IMR-90 (cell line): ENCODE results near the gene EPB41L5. TPM values are rescaled to one million over a fixed set of nuclear protein-coding genes. Genes with fewer than 3 reads are reported as not detected.
A peak's percentile ranks its signal among the peaks of the same experiment; 100 is the strongest.

ENCODE experiments used
- ATAC-seq: fragments of 200-7000 bp; cut with Tn5 transposase; 2 replicates; pipeline ENCODE4 v1.9.1; 2020; ENCODE audit warnings: low read depth, mild to moderate bottlenecking, moderate library complexity
- BruUV-seq: library from RNA; stranded (reverse); fragments of 400-500 nt; replicated peaks from 2 replicates; lab custom pipeline; 2021; lab: Mats Ljungman, UMichigan
- CTCF ChIA-PET: fragments of 300-600 bp; formaldehyde crosslinking; extraction: SDS; loops from one replicate; lab custom pipeline; 2021; ENCODE audit warnings: antibody characterized with exemption; lab: Yijun Ruan, JAX
- POLR2A ChIA-PET: fragments of 300-600 bp; sonication (Branson Sonifier 250); formaldehyde crosslinking; loops from one replicate; lab custom pipeline; 2022; ENCODE audit warnings: antibody characterized with exemption; ENCODE audit not compliant: unreplicated experiment; lab: Charles Lee
- DNase-seq: peaks from one replicate; pipeline ENCODE4 v3.0.0; 2013
- H2AFZ ChIP-seq: replicated peaks from 2 replicates; pipeline ENCODE3; 2013; ENCODE audit warnings: low read length, mild to moderate bottlenecking; ENCODE audit not compliant: poor library complexity
- H2AK5ac ChIP-seq: 2 replicates; pipeline ENCODE4 v1.6.1; 2013; ENCODE audit warnings: low read depth, low read length, inconsistent platforms
- H2AK9ac ChIP-seq: replicated peaks from 2 replicates; pipeline ENCODE3; 2013; ENCODE audit warnings: mild to moderate bottlenecking, low read depth, low read length, moderate library complexity; ENCODE audit not compliant: poor library complexity
- H2BK120ac ChIP-seq: 2 replicates; pipeline ENCODE4 v1.6.1; 2013; ENCODE audit warnings: low read depth, low read length, inconsistent platforms
- H2BK15ac ChIP-seq: 3 replicates; pipeline ENCODE4 v1.6.1; 2013; ENCODE audit warnings: low read depth, low read length, inconsistent platforms
- H2BK20ac ChIP-seq: 2 replicates; pipeline ENCODE4 v1.6.1; 2013; ENCODE audit warnings: low read depth, mild to moderate bottlenecking, inconsistent platforms, low read length, moderate library complexity
- H2BK5ac ChIP-seq: 2 replicates; pipeline ENCODE4 v1.6.1; 2013; ENCODE audit warnings: mild to moderate bottlenecking, low read depth, low read length, inconsistent platforms; ENCODE audit not compliant: poor library complexity, severe bottlenecking
- H3K14ac ChIP-seq: replicated peaks from 2 replicates; pipeline ENCODE4 v1.6.1; 2013; ENCODE audit warnings: low read depth, low read length, inconsistent platforms
- H3K18ac ChIP-seq: 2 replicates; pipeline ENCODE4 v1.6.1; 2013; ENCODE audit warnings: low read depth, low read length, control low read depth
- H3K23ac ChIP-seq: 2 replicates; pipeline ENCODE4 v1.6.1; 2013; ENCODE audit warnings: low read depth, low read length, inconsistent platforms
- H3K27ac ChIP-seq: 2 replicates; pipeline ENCODE4 v1.5.1; 2013; ENCODE audit warnings: mild to moderate bottlenecking, control low read depth, low read length; ENCODE audit not compliant: insufficient read depth
- H3K27me3 ChIP-seq: 2 replicates; pipeline ENCODE4 v1.6.1; 2013; ENCODE audit warnings: low read length; ENCODE audit not compliant: control insufficient read depth, insufficient read depth
- H3K36me3 ChIP-seq: 2 replicates; pipeline ENCODE4 v1.6.1; 2013; ENCODE audit warnings: low read length, mixed read lengths; ENCODE audit not compliant: control insufficient read depth, insufficient read depth
- H3K4ac ChIP-seq: 2 replicates; pipeline ENCODE4 v1.6.1; 2013; ENCODE audit warnings: low read depth, low read length, inconsistent platforms
- H3K4me1 ChIP-seq: 2 replicates; pipeline ENCODE4 v1.6.1; 2013; ENCODE audit warnings: low read length, mixed read lengths; ENCODE audit not compliant: control insufficient read depth, insufficient read depth
- H3K4me2 ChIP-seq: 2 replicates; pipeline ENCODE4 v1.6.1; 2013; ENCODE audit warnings: low read depth, mild to moderate bottlenecking, control low read depth, low read length, moderate library complexity
- H3K4me3 ChIP-seq: 2 replicates; pipeline ENCODE4 v1.5.1; 2013; ENCODE audit warnings: low read depth, mild to moderate bottlenecking, control low read depth, low read length, moderate library complexity; ENCODE audit not compliant: insufficient read depth
- H3K56ac ChIP-seq: 2 replicates; pipeline ENCODE4 v1.6.1; 2013; ENCODE audit warnings: low read length, inconsistent platforms; ENCODE audit not compliant: insufficient read depth; ENCODE audit errors: extremely low read depth
- H3K79me1 ChIP-seq, 2 experiments: 2 replicates each; pipeline ENCODE4 v1.6.1; 2013; ENCODE audit warnings: low read length in 2 of 2, inconsistent platforms in 1 of 2, low read depth in 1 of 2
- H3K9ac ChIP-seq: 2 replicates; pipeline ENCODE4 v1.6.1; 2013; ENCODE audit warnings: low read depth, low read length, control low read depth
- H3K9me1 ChIP-seq: 2 replicates; pipeline ENCODE4 v1.6.1; 2013; ENCODE audit warnings: low read length, inconsistent platforms; ENCODE audit not compliant: insufficient read depth
- H3K9me3 ChIP-seq: 2 replicates; pipeline ENCODE4 v1.6.1; 2013; ENCODE audit warnings: low read length; ENCODE audit not compliant: control insufficient read depth, insufficient read depth
- H4K20me1 ChIP-seq: 2 replicates; pipeline ENCODE4 v1.6.1; 2013; ENCODE audit warnings: low read length, inconsistent platforms; ENCODE audit not compliant: insufficient read depth
- H4K5ac ChIP-seq: 2 replicates; pipeline ENCODE4 v1.6.1; 2013; ENCODE audit warnings: mild to moderate bottlenecking, low read depth, low read length, control low read depth
- H4K8ac ChIP-seq, 2 experiments: 2 replicates each; pipeline ENCODE4 v1.6.1; 2013; ENCODE audit warnings: low read depth in 2 of 2, low read length in 2 of 2, control low read depth in 1 of 2, inconsistent platforms in 1 of 2
- H4K91ac ChIP-seq: 2 replicates; pipeline ENCODE4 v1.6.1; 2013; ENCODE audit warnings: low read depth, low read length, inconsistent platforms; ENCODE audit not compliant: insufficient read depth
- BHLHE40 ChIP-seq: fragments of 150-350 bp; IDR thresholded peaks from 2 replicates; pipeline ENCODE4 v1.6.1; 2016; ENCODE audit warnings: mild to moderate bottlenecking, low read depth, low read length
- CEBPB ChIP-seq: IDR thresholded peaks from 2 replicates; pipeline ENCODE4 v1.6.1; 2012; ENCODE audit warnings: low read depth, low read length, improper control_type of control experiment
- CHD1 ChIP-seq: IDR thresholded peaks from 2 replicates; pipeline ENCODE4 v1.6.1; 2012; ENCODE audit warnings: low read depth, low read length, improper control_type of control experiment
- FOS ChIP-seq: fragments of 150-350 bp; IDR thresholded peaks from 2 replicates; pipeline ENCODE4 v1.6.1; 2016; ENCODE audit warnings: low read depth, low read length
- MAFK ChIP-seq: IDR thresholded peaks from 2 replicates; pipeline ENCODE4 v1.6.1; 2012; ENCODE audit warnings: low read depth, low read length, improper control_type of control experiment
- MAZ ChIP-seq: IDR thresholded peaks from 2 replicates; pipeline ENCODE4 v1.6.1; 2012; ENCODE audit warnings: low read depth, mild to moderate bottlenecking, low read length, improper control_type of control experiment, moderate library complexity, borderline replicate concordance
- MXI1 ChIP-seq: IDR thresholded peaks from 2 replicates; pipeline ENCODE4 v1.6.1; 2012; ENCODE audit warnings: low read depth, mild to moderate bottlenecking, low read length, moderate library complexity, borderline replicate concordance
- NFE2L2 ChIP-seq: fragments of 150-350 bp; IDR thresholded peaks from 2 replicates; pipeline ENCODE4 v1.6.1; 2016; ENCODE audit warnings: low read depth, mild to moderate bottlenecking, low read length
- POLR2A ChIP-seq: IDR thresholded peaks from 2 replicates; pipeline ENCODE4 v1.6.1; 2012; ENCODE audit warnings: mild to moderate bottlenecking, low read depth, low read length
- RAD21 ChIP-seq: IDR thresholded peaks from 2 replicates; pipeline ENCODE4 v1.6.1; 2012; ENCODE audit warnings: low read length, improper control_type of control experiment
- RCOR1 ChIP-seq: IDR thresholded peaks from 2 replicates; pipeline ENCODE4 v1.6.1; 2012; ENCODE audit warnings: mild to moderate bottlenecking, low read length, improper control_type of control experiment; ENCODE audit not compliant: insufficient replicate concordance
- RFX5 ChIP-seq: IDR thresholded peaks from 2 replicates; pipeline ENCODE4 v1.8.0; 2012; ENCODE audit warnings: low read depth, mild to moderate bottlenecking, low read length, moderate library complexity
- SMC3 ChIP-seq: fragments of 150-350 bp; IDR thresholded peaks from 2 replicates; pipeline ENCODE4 v1.6.1; 2016; ENCODE audit warnings: low read depth, mild to moderate bottlenecking, antibody characterized with exemption, low read length, moderate library complexity
- WGBS, 2 experiments: methylation state at CpG; one replicate each; pipeline versions ENCODE4 v1.1.5 to v1.1.7; 2013; ENCODE audit warnings: missing lambda C conversion rate in 2 of 2; ENCODE audit not compliant: insufficient read length in 1 of 2; ENCODE audit errors: extremely low coverage in 2 of 2; 5-methylcytosine and 5-hydroxymethylcytosine counted together
- dilution Hi-C: fragments of 300-500 bp; cut with HindIII; formaldehyde crosslinking; loops from one replicate; pipeline ENCODE4 v1.14.3; 2018; ENCODE audit warnings: low sequenced_read_pairs; ENCODE audit not compliant: unreplicated experiment
- in situ Hi-C: fragments of 300-500 bp; cut with MboI; formaldehyde crosslinking; loops from 3 replicates; pipeline ENCODE4 v1.14.3; 2019; ENCODE audit warnings: low sequenced_read_pairs, inconsistent platforms, mixed read lengths
- intact Hi-C: fragments of 100-400 bp; cut with micrococcal nuclease; formaldehyde crosslinking; loops from 2 replicates; pipeline ENCODE4 v1.10.0; 2022
- polyA plus RNA-seq, 3 experiments: library from polyadenylated mRNA; depleted of rRNA; stranded (reverse); fragments of >200 nt; gene quantifications; 2 replicates each; pipeline ENCODE4 v1.2.3, GENCODE V29; 2012; ENCODE audit warnings: low replicate concordance in 1 of 3
- total RNA-seq: library from RNA; depleted of rRNA; stranded (reverse); fragments of >200 nt; gene quantifications from 2 replicates; pipeline ENCODE4 v1.2.3, GENCODE V29; 2012
- TF ChIP-seq, protein P1 (sequence below): fragments of 150-350 bp; IDR thresholded peaks from 2 replicates; pipeline ENCODE4 v1.6.1; 2017; ENCODE audit warnings: mild to moderate bottlenecking, antibody characterized with exemption, low read length, low read depth
- TF ChIP-seq, protein P2 (sequence below): conservative IDR thresholded peaks from 2 replicates; pipeline ENCODE4 v1.5.1; 2012; ENCODE audit warnings: mild to moderate bottlenecking, low read depth, low read length, improper control_type of control experiment
- TF ChIP-seq, protein P3 (sequence below): fragments of 150-350 bp; IDR thresholded peaks from 2 replicates; pipeline ENCODE4 v1.6.1; 2016; ENCODE audit warnings: low read depth, mild to moderate bottlenecking, low read length, moderate library complexity, borderline replicate concordance

Gene EPB41L5
- total and polyA plus RNA-seq, 2 of the 4 experiments (the other 2 are of a cell fraction): 5.1 to 10.6 TPM

DNA sequence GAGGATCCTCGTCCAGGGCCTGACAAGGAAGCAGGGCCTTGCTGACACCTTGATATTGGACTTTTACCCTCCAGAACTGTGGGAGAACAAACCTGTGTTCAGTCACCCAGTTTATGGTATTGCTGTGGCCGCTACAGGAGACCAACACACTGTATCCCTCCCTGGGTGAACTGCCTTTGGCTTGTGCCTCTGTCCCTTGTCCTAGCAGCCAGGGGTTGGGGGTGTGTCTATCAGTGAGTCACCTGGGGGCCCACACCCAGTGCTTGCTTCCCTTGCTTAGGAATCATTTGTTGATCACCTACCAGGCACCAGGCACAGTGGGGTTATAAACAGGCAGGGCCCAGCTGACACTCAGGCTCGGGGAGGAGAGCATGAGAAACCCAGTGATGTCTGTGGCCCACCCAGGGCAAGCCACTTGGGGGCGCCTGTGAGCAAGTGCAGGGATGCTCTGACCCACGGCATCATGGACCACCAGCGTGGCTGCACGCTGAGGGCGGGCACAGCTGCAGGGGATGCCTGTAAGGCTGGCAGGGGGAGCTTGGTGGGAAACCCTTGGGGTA, 193.2 kb downstream of the EPB41L5 start:
- 39% methylated on average over 5 of the region's 8 CpGs; no CpG with 5 or more reads in 1 of the 2 experiments for WGBS, 2 experiments
- POLR2A ChIA-PET: no interaction called here
- CTCF ChIA-PET: no interaction called here
- Histone ChIP-seq H3K18ac (no peak overlapping the region), H4K5ac (no peak overlapping the region), H3K36me3 (no peaks in the 10 kb centered on the region), H3K4me3 (no peak overlapping the region), H4K20me1 (no peaks in the 10 kb centered on the region; the same call in 1 of the 2 replicates), H2BK120ac (no peak overlapping the region), H3K27ac (no peak overlapping the region), H3K4ac (no peak overlapping the region), H3K79me1 (no peaks in the 10 kb centered on the region), H2BK20ac (no peak overlapping the region), H4K8ac (no peak overlapping the region), H4K91ac (no peak overlapping the region), H3K9ac (no peak overlapping the region), H2AK9ac (peak overlapping the region; percentile 23), H3K4me2 (no peak overlapping the region), H2BK5ac (no peak overlapping the region), H3K4me1 (no peaks in the 10 kb centered on the region), H2BK15ac (no peak overlapping the region), H3K27me3 (peaks cover 2% of the 10 kb centered on the region; the same call in 1 of the 2 replicates), H3K9me1 (no peaks in the 10 kb centered on the region), H2AFZ (peak overlapping the region; percentile 34), H3K9me3 (no peaks in the 10 kb centered on the region), H3K23ac (no peak overlapping the region), H2AK5ac (no peak overlapping the region), H3K14ac (no peak overlapping the region), H3K56ac (no peak overlapping the region)
- dilution Hi-C loops: no loop called here
- DNase-seq (no peak), ATAC-seq (no peak; the same call in 1 of the 2 replicates)
- intact Hi-C loops: no loop called here
- in situ Hi-C loops: no loop called here
- TF ChIP-seq CEBPB (no peak), MXI1 (no peak), BHLHE40 (no peak), MAFK (no peak), RFX5 (no peak), SMC3 (peak; percentile 28; the same call in 1 of the 2 replicates), FOS (no peak), NFE2L2 (no peak), RAD21 (peak; percentile 37; the same call in 1 of the 2 replicates), CHD1 (no peak), RCOR1 (no peak), POLR2A (no peak), MAZ (no peak)
- TF ChIP-seq, protein P1, sequence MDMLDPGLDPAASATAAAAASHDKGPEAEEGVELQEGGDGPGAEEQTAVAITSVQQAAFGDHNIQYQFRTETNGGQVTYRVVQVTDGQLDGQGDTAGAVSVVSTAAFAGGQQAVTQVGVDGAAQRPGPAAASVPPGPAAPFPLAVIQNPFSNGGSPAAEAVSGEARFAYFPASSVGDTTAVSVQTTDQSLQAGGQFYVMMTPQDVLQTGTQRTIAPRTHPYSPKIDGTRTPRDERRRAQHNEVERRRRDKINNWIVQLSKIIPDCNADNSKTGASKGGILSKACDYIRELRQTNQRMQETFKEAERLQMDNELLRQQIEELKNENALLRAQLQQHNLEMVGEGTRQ: no peak
- TF ChIP-seq, protein P2, sequence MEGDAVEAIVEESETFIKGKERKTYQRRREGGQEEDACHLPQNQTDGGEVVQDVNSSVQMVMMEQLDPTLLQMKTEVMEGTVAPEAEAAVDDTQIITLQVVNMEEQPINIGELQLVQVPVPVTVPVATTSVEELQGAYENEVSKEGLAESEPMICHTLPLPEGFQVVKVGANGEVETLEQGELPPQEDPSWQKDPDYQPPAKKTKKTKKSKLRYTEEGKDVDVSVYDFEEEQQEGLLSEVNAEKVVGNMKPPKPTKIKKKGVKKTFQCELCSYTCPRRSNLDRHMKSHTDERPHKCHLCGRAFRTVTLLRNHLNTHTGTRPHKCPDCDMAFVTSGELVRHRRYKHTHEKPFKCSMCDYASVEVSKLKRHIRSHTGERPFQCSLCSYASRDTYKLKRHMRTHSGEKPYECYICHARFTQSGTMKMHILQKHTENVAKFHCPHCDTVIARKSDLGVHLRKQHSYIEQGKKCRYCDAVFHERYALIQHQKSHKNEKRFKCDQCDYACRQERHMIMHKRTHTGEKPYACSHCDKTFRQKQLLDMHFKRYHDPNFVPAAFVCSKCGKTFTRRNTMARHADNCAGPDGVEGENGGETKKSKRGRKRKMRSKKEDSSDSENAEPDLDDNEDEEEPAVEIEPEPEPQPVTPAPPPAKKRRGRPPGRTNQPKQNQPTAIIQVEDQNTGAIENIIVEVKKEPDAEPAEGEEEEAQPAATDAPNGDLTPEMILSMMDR: peak; percentile 42
- TF ChIP-seq, protein P3, sequence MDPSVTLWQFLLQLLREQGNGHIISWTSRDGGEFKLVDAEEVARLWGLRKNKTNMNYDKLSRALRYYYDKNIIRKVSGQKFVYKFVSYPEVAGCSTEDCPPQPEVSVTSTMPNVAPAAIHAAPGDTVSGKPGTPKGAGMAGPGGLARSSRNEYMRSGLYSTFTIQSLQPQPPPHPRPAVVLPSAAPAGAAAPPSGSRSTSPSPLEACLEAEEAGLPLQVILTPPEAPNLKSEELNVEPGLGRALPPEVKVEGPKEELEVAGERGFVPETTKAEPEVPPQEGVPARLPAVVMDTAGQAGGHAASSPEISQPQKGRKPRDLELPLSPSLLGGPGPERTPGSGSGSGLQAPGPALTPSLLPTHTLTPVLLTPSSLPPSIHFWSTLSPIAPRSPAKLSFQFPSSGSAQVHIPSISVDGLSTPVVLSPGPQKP: no peak
- BruUV-seq: no TSS peak
